GM21737 (cell line): ENCODE results near the gene GGPS1.
"Not testable (repeated sequence)": the region's sequence is repeated elsewhere in the genome, so short reads cannot be mapped to it uniquely, and the experiment has no call there.

ENCODE experiments used
- ATAC-seq: cut with Tn5 transposase; IDR thresholded peaks from one replicate; pipeline ENCODE4 v1.9.1; 2021; ENCODE audit warnings: mild to moderate bottlenecking, moderate library complexity; ENCODE audit not compliant: unreplicated experiment

Gene GGPS1

GRCh38 chr1:235328271-235329138 is at the start of gene GGPS1:
Gene GGPS1 (plus strand): TSS chr1:235328570. CDS start chr1:235335265, 6,695 bp downstream.
- ATAC-seq = peak; percentile 67

DNA sequence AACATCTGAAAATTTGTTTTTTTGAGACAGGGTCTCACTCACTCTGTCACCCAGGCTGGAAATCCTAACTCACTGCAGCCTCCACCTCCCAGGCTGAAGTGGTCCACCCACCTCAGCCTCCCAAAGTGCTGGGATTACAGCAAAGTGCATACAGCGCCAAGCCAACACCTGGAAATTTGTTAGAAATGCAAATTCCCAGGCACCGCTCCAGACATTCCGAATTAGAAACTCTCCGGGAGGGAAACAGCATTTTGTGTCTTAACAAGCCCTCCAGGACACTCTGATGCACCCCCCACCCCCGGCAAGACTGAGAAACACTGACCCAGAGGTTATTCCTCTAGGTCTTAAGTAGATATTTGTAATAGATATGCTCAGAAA is 49.5 kb upstream of the GGPS1 start:
- ATAC-seq = no peak

DNA sequence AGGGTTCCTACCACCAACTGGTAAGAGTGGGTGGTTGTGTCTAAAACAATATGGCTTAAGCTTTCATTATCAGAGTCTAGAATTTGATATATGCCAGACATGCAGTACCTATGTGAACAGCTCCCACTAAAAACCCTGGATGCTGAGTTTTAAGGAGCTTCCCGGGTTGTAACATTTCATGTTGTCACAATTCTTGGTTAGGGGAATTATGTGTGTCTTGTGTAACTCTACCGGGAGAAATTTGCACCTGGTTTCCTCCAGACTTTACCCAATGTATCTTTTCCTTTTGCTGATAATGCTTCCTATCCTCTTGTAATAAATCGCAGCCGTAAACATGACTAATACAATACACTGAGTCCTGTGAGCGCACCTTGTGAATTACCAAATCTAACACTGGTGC is 48.7 kb upstream of the GGPS1 start:
- no peak for ATAC-seq

DNA sequence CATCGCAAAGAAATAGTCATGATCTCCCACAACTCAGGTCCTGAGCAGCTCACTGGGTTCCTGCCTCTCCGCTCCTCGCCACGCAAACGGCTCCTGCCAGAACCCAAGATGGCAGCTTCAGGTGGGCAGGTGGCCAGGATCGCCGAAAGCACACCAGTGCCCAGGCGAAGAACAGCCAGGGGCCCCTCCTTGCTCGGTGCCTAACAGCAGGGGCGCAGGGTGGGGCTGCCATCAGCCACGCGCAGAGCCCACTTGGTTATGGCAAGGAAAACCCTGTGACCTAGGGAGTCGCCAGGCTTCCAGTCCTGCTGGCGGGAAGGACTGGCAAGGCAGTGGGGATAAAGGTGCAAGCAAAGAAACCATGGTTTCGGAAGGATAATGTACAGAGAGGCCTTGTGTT is 47.9 kb upstream of the GGPS1 start:
- ATAC-seq = no peak

- ATAC-seq = not testable (repeated sequence)
These were observed 44.7 kb upstream of the GGPS1 start for GRCh38 chr1:235283636-235284035.

GRCh38 chr1:235284231-235284769 is 44.1 kb upstream of the GGPS1 start:
- ATAC-seq = no peak

DNA sequence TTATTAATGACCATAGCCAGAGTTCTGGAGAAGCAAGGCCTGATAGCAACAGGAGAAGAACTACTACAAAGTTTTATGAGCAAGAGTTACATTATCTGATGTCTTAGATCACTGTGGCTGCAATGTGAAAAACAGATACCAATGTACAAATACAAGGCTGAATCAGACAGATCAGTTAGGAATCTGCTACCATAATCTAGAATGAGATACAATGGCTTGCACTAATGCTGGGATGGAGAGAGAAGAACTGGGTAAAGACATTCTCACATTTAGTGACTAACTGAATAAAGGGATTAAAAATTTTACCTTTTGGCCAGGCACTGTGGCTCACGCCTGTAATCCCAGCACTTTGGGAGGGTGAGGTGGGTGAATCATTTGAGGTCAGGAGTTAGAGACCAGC is 41.7 kb upstream of the GGPS1 start:
- no peak for ATAC-seq

- no peak for ATAC-seq
These were observed 41.0 kb upstream of the GGPS1 start for GRCh38 chr1:235287208-235287882.

- ATAC-seq = no peak
These were observed 38.3 kb upstream of the GGPS1 start for GRCh38 chr1:235289859-235290739.

- ATAC-seq = no peak
These were observed 37.4 kb upstream of the GGPS1 start for GRCh38 chr1:235290740-235291502.

GRCh38 chr1:235291599-235292091 is 36.7 kb upstream of the GGPS1 start:
- ATAC-seq = no peak

GRCh38 chr1:235292790-235293189 is 35.6 kb upstream of the GGPS1 start:
- ATAC-seq = no peak

DNA sequence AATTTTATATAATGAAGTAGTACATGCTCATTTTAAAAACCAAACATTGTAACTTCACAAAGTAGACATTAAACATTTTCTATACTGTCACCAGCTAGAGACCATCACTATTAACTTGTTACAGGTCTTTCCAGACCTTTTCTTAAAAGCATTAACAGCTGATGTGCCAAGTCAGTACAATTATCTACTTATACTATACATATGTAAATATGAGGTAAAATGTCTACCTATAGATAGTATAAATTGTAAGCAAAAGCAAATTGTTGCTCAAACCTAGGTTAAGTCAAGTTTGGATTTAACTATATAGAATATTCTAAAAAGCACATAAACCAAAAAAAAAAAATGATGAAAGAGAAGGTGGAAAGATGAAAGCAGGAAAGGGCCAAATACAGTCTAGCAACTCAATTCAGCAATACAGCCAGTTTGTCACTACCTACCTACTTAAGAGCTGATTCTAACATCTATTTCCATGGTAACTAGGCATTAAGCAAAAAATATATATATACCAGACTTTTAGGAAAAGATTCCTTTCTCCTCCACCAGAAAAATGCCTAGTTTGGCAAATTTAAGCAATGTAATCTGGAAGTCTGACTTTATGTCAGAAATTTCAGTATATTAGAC is 34.9 kb upstream of the GGPS1 start:
- ATAC-seq = no peak

GRCh38 chr1:235295902-235296350 is 32.4 kb upstream of the GGPS1 start:
- no peak for ATAC-seq

DNA sequence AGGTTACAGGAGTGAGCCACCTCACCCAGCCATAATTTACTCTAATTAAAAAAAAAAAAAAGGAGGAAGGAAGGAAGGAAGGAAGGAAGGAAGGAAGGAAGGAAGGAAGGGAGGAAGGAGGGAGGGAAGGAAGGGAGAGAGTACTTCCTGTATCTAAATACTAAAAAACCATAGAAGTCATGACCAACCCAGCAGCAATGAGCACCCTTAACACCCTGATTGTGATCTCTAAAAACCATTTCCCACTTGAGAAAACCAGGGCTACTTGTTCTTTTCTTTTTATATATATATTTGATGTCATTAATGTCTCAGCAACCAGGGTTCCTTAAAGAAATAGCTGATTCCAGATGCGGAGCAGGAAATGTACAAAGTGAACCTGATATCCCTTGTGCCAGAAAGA is 31.6 kb upstream of the GGPS1 start:
- ATAC-seq = no peak

DNA sequence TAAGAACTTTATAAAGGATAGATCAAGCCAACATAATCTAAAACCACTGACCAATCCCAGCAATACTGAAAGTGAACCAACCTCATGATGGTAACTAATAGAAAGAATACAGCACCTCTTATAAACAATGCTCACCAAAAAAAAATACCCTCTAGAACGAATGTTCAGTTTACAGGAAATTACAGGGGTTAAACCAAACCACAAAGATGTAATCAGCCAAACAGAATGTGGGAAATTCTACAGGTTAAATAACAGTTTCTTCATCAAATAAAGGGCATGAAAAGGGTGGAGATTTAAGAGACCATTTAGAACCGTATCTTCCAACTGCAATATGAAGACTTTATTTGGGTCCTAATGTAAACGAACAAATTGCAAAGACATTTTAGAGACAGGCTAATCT is 30.8 kb upstream of the GGPS1 start:
- ATAC-seq = no peak

DNA sequence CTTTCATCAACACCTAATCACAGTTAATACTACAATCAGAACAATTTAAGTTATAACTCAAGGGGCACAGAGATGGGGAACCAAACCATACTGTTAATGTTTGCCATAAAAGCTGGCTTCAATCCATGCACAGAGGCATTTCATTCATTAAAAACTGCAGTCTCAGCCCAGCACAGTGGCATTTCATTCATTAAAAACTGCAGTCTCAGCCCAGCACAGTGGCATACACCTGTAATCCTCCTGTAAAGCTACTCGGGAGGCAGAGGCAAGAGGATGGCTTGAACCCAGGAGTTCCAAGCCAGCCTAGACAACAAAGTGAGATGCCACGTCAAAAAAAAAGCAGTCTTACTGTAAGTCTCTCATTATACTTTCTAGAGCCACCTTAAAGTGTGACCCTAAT is 29.6 kb upstream of the GGPS1 start:
- ATAC-seq = no peak

GRCh38 chr1:235299169-235299858 is 29.1 kb upstream of the GGPS1 start:
- ATAC-seq = no peak

DNA sequence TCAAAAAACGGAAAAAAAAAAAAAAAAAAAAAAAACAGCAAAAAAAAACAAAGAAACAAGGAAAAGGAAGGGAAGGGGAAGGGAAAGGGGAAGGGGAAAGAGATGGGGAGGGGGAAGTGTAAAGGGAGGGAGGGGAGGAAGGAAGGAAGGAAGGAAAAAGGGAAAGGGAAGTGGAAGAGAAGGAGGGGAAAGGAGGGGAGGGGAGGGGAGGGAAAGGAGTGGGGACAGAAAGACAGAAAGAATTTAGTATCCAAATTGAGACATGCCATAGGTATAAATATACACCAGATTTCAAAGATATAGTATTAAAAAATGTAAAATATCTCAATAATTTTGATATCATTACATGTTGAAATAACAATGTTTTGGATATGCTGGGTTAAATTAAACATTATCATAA is 26.2 kb upstream of the GGPS1 start:
- ATAC-seq = no peak
